DOHH2 (cell line): ENCODE measurements around the gene OSBPL3.

Experiments used
- CTCF ChIP-seq: fragments of 200-600 bp; sonication (generic); IDR thresholded peaks from one replicate; pipeline ENCODE4 v1.5.1; 2014; ENCODE audit warnings: antibody characterized with exemption, mild to moderate bottlenecking, low read depth, low read length; ENCODE audit not compliant: poor library complexity, severe bottlenecking
- EZH2phosphoT487 ChIP-seq: fragments of 200-600 bp; sonication (generic); IDR thresholded peaks from 2 replicates; pipeline ENCODE4 v1.6.1; 2017; ENCODE audit warnings: borderline replicate concordance, mild to moderate bottlenecking, antibody characterized with exemption, low read length, moderate library complexity, mixed read lengths

GRCh38 chr7:24864214-24864817 is 115.7 kb downstream of the OSBPL3 start:
- no peak for TF ChIP-seq CTCF
- TF ChIP-seq EZH2phosphoT487 = no peak
